DMS79 treated with DMSO at 0.1 percent for 48 hours (cell line): ENCODE results near the gene PER1.
"Not testable (repeated sequence)": the region's sequence is repeated elsewhere in the genome, so short reads cannot be mapped to it uniquely, and the experiment has no call there.

Experiments
- DNase-seq: peaks from one replicate; lab custom pipeline; 2025; lab: John Stamatoyannopoulos, UW

PER1 gene

DNA sequence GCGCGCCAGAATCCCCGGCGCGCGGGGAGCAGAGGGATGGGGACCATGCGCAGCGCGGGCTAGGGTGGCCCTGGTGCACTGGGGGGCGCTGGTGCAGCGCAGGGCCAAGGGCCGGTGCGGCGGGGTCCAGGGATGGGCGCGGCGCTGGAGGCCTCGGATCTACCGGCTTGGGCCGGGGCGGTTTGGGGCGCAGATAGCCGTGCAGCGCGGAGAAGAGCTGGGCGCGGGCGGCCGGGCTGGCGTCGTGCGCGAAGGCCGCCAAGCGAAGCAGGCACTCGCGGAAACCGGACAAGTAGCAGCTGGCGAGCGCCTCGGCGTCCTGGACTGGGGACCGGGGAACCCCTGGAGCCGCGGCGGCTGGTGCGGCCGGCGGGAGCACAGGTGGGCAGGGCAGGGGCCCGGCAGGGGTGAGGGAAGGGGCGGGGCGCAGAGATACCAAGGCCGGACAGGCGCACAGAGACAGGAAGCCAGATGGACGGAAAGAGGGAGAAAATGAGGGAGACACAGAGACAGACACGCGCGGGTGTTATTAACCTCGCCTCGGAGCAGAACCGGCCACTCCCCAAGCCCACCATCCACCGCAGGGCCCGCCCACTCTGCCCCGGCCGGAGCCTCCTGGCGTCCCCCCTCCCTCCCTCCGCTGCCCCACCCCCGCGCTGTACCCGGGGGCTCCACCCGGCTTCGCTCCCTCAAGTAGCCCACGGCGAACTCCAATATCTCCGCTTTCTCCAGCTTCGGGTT, 30.4 kb downstream of the PER1 start:
- peak; percentile 33 for DNase-seq

DNA sequence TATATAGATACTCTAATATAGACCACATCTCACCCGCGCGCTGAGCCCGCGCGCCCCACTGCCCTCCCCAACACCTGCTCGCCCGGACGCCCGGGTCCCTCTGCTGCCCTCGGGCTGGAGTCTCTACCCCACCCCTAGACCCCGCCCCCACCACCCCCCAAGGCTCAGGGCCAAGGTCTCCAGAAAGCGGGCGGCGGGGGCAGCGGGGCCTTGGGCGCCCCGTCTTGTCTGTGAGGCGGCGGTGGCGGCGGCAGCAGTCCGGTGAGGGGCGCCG, 30.9 kb downstream of the PER1 start:
- no peak for DNase-seq

DNA sequence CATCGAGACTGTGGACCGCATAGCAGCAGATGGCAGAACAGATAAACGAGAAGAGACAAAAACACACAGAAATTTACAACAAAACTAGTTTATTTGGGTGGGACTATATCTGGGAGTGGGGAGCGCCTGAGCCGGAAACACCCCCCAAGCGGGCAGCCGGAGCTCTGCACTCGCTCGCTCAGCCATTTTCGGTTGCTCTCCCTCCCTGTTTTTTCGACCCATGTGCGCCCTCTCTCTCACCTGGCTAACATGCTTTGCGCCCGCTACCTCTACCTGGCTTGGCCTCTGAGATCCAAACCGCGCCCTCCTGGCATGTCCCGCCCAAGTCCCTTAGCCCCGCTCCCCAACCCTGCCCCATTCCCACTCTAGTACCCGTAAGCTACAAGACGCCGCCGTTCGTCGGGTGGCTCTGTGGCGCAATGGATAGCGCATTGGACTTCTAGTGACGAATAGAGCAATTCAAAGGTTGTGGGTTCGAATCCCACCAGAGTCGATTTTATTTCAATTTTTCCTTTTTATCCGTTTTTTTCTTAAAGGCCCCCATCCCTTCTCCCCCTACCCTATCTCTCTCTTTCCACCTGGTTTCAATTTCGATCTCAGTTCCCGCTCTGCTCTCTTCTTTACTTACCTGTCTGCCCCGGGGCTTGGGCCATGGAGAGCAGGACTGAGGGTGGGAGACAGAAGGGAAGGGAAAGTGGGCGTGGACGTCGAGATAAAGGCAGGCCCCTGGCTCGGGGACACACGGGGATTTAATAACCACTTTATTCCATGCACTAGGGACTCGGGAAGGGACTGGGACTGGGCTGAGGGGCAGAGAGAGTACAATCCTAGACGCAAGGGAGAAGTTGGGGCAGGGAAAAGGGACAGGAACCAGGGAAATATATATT, 31.4 kb downstream of the PER1 start:
- peak; percentile 54 for DNase-seq

DNA sequence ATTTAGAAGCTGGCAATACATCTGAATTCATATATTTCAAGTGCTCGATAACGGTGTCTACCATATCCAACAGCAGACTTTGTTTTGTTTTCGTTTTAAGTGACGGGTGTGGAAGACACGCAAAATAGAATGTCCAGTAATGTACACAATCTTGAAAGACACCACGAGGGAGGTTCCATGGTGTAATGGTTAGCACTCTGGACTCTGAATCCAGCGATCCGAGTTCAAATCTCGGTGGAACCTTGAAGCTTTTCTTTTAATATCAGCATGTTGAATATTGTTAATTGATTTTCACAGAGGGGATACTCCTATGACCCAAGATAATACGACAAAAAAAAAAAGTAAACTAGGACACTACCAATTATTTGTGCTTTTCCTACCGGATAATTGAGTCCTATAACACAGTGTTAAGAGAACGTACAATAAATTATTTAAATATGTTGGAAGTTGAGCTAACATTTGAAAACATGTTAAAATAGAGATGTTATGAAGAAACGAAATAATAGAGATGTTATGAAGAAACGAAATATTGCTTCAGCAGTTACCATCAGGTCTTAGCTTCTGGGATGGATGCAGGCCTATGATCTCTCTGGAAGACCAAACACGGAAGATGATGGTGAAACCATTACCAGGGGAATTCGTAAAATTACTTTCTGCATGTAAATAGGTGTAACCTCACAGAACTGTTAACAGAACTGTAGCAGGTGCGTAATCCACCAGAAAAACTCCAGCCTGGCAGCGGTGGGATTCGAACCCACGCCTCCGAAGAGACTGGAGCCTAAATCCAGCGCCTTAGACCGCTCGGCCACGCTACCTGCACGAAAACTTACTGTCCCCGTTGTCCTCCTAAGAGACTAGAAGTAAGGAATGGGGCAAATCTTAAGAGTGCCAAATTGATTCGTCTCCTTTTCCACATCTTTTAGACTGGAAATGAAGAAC, 32.4 kb downstream of the PER1 start:
- peak; percentile 81 for DNase-seq

DNA sequence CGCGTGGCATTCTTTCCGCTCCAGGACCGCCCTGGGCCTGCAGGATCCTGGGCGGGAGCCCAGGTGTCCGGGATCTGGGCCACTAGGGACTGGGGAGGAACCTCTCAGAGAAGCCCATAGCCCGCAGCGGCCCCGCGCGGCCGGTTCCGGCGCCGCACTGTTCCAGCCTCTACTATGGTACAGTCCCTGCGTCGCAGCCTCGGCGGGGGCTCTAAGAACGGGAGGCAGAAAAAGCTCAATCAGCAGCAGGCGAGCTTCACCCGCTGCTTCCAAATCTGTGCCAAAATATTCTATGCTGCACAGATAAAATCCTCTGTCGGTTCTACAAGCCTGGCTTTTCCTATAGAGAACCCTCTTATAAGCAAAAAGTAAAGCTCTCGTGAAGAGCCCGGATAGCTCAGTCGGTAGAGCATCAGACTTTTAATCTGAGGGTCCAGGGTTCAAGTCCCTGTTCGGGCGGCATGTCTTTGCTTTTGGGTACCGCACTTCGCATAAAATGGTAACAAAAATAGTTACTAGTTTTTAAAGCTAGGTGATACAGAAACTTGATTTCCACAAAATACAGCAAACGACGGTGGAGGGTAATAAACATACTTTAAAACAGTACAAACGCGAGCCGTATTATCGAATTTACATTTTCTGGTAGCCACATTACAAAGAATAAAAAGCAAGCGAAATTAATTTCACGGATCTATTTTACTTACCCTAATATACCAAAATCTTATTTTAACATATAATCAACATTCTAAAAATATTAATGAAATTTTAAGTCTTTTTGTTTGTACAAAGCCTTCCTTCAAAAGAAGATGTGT, 33.2 kb downstream of the PER1 start:
- DNase-seq = peak; percentile 73

DNA sequence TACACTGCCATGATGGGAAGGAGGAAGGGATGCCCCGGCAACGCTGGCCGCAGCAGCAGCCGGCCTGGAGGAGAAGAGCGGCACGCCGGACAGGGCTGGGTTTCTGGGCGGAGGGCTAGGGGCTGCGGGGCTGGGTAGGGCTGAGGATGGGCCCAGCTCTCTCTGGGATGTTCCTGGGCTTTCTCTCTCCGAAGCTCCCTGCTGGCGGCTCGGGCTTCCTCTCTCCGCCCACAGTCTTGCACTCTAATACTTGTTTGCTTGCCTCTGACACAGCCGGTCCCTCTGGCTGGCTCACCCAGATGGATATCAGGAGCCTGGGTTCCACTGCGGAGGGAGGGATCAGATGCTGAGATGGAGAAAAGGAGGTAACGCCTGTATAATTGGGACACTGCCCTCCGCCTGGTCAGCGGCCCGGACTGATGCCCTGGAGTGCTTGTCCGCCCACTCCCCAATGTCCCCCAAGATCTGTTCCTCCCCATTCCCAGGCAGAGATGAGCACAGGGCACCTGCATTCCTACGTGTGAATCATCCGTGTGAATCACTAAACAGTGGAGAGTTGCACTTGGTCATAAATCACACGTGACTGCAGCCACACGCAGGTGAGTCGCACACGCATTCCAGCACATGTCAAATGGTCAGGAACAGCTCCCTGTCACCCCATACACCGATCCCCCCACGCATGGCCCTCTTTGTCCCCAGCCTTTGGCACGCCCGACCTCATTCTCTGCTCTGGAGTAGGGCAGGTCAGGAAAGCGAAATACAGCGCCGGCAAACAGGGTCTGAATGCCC, 34.0 kb downstream of the PER1 start, which contains the start of gene ALOXE3:
ALOXE3 (minus strand) TSS at position 535 of the 789 bp plus-strand sequence; CDS start at position 11, 524 bp downstream.
- DNase-seq = peak; percentile 16

DNA sequence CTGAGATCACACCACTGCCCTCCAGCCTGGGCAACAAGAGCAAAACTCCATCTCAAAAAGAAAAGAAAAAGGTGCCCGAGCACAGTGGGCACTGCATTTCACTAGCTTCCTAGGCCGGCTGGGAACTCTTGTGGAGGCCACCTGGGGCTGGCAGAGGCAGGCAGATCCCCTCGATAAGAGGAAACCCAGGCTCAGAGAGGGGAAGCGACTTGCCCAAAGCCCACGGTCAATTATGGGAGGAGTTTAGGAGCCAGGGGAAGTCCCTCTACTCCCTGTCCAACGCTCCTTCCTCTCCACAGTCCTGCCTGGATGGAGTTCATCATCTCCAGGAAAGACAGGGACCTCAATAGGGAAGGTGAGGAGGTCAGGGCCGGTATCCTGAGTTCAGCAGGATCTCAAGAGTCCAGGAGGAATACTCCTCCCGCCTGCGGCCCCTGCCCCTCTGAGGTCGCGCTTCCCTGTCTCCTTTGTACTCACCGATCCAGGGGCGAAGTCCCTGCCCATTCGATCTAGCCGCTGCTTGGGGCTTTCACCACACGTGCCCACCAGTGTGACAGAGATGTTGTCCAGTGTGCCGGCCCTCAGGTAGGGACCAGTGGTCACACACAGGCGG, 34.7 kb downstream of the PER1 start:
- no peak for DNase-seq

DNA sequence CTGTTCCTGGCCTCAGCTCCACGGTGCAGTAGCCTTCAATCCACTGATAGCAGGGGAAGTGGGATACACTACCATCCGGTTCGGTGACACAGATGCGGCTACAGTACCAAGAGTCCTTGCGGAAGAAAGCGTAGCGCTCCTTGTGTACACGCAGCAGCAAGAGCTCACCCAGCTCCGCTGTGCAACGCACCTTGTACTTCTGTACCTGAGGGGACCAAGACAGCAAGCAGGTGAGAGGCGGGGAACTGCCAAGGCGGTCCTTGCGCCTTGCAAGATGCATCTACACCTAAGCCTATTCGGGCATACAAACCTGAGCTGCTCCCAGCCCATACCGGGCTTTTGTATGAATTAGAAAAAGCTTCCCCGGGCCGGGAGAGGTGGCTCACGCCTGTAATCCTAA, 35.4 kb downstream of the PER1 start:
- DNase-seq = no peak

DNA sequence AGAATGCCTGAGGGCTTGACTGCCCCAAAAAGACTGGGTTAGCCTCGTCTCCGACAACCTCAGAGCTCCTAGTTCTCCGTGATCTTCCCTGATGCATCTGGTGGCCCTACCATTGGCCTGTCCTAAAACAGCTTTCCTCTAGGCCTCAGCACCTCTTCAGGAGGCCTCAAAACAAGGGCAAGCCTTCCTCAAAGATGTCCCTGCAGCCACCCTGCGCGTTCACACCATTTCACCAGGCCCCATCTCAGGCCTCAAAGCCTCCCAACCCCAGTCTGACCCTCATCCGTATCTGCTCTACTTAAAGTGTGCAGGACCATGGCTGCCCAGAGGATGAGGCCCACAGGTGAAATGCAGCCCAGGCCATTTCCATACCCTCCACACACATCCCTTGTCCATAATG, 41.3 kb downstream of the PER1 start:
- no peak for DNase-seq

DNA sequence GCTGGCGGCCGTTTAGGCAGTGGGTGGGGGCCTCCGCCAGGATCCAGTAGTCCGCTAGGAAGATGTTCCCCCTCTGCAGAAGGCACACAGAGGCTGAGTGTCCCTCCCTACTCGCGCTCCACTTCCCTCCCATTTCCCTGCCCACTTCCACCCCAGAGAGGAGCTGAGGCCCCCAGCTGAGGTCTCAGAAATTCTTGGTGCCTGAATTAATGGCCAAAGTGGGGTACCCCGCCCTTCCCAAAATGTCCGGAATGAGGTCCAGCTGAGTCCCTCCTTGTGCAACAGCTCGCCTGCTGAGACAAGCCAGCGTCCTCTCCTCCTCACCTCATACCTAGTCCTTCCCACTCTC, 41.8 kb downstream of the PER1 start:
- DNase-seq = no peak

DNA sequence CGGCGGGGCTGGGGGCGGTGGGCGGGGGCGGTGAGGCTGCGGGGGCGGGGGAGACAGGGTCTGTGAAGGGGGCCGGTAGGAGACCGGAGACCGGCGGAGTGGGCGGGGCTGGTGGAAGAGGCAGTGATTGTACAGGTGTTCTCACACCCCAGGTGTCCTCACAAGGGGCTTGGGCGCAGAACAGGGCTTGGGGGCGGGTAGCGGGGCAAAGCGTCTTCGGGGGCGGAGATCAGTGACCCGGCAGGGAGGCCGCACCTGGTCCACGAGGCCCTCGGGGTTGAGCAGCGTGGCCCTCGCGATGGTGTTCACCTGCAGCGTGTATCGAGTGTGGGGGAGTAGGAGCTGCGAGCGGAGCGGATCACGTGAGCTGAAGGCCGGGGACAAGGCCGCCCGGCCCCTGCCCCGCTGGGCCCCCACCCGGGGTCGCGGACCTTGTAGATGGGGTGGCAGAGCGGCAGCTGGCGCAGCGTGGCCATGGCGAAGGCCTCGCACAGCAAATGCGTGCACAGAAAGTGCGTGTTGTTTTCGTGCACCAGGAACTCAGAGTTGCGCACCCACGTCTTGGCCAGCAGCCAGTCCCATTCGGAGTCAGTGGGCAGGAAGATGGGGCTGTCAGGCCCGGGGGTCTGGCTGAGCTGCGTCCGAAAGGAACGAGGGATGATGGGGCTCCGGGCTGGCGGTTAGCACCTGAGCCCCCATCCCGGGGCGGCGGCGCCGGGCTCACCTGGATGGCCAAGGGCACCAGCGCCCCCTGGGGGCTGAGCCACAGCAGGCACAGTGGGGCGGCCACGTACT, 42.3 kb downstream of the PER1 start:
- peak; percentile 36 for DNase-seq

DNA sequence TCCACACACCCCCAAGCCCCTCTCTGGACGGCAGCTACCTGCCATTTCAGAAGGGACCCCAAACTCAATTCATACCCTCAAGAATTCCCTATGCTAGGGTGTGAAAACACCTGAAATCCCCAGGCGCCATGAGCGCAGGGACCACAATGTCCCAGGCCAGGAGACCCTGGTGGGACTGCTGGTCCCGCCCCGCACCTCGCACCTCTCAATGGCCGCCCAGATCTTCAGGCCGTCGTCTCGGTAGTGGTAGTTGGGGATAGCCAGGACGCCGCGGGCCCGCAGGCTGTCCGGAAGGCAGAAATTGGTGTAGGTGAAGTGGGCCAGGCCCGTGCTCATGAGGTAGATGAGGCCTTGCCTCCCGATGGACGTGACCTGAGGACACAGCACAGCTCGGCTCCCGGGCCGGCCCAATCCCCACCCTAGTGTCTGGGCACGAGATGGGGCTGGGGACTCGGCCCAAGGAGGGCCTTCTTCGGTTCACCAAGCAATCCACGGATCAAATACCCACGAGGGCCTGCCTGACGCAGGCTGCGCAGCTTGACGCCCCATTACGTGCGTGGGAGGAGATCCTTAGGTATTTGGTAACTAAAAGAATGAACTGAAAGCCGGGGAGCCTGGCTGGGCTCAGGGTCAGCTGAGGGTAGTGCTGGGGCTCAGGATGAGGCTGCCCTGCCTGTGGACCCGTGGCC, 43.1 kb downstream of the PER1 start:
- no peak for DNase-seq

DNA sequence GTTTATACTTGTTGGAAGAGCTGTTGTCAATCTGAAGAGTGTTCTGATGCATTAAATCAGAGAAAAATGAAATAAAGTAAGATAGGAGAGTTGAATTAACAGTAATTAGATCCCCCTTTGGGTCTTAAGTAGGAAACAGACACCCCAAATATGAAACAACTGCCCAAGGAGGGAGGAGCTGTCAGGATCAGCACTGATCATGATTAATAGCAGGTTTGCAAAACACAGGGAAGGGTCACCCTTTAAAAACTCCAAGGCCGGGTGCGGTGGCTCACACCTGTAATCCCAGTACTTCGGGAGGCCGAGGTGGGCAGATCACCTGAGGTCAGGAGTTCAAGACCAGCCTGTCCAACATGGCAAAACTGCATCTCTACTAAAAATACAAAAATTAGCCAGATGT, 45.2 kb downstream of the PER1 start:
- DNase-seq = not testable (repeated sequence)

DNA sequence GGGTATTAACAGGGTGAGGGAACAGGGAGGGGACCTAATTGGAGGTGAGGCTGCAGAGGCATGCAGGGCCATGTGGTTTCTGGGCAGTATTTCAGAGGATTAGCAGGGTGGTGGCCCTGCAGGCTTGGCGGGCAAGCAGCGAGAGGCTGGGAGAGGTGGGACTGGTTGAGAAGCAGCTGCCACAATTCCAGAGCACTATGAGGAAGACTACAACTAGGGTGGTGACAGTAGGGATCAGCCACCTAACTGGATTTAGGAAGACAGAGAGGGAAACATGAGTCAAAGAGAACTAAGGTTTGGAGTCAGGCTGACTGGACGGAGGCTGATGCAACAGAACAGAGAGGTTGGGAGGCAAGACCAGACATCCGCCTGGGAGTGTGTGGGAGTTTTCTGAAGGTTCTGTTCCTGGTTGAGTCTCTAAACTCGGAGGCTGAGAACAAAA, 46.2 kb downstream of the PER1 start:
- no peak for DNase-seq

DNA sequence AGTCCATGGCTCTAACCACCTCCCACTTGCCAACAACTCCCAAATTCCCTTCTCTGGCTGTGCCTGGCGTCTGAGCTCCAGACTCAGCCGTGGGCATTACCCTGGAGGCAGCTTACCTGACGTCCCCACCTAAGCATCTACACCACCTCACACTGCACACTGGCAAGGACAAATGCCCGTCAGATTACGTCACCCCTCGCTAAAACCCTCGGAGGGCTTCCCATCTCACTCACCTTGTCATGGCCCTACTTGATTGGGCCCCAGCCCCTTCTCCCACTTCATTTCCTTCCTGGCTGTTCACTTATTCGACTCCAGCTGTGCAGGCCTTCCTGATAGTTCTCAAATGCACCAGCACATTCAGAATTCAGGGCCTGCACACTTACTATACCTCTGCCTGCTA, 47.3 kb downstream of the PER1 start:
- DNase-seq = no peak

DNA sequence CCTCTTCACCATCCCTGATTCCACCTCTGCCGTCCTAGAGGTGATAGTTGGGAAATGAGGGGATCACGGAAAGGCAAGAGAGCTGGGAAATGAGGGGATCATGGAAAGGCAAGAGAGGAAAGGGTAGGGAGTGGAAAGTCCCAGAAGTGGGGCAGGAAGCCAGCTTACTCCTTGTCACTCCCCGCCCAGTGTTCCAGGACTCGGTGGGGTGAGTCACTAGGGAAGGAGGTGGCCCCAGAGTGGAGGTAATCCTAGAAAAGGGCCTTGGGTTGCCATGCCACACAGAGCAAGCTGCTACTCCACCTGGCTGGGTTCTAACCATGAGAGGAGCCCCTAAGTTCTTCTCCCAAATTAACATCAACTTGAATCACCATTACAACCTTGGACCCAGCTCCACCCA, 48.7 kb downstream of the PER1 start:
- no peak for DNase-seq

DNA sequence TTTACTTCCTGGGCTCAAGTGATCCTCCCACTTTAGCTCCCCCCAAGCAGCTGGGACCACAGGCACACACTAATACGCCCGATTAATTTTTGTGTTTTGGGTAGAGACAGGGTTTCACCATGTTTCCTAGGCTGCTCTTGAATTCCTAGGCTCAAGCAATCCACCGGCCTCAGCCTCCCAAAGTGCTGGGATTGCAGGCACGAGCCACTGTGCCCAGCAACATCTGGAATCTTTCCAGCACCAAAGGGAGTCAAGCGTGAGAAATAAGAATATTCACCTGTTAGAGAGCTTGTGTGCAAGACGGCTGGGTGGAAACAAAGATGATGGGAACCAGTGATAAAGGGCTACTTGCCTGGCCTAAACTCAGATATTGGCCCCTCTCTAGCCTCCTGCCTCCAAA, 50.5 kb downstream of the PER1 start:
- DNase-seq = peak; percentile 75

DNA sequence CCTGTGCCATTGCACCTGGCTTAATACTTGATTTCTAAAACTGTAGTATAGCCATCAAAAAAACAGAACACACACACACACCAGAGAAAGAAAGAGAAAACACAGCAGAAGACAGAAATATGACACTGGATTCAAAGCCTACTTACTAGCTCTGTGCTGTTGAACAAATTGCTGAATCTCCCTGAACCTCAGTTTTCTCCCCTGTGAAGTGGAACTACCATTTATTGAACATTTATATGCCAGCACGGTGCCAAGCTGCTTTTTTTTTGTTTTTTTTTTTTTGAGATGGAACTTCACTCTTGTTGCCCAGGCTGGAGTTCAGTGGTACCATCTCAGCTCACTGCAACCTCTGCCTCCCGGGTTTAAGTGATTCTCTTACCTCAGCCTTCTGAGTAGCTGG, 51.4 kb downstream of the PER1 start:
- DNase-seq = no peak

DNA sequence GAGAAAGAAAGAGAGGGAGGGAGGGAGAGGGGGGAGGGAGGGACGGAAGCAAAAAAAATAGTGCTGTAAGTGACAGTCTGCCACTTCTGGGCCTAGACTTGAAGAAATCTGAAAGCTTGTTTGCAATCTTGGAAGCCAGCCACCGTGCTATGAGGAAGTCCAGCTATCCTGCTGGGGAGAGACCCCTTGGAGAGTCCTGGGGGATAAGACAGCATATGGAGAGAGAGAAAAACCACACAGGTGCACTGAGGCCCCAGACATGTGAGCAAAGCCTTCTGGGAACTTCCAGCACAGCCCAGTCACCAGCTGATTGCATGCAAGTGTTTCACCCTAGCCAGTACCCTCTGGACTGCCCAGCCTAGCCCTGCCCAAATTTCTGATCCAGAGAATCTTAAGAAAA, 52.1 kb downstream of the PER1 start:
- DNase-seq = no peak
